Measurements from ENCODE around the gene ROCK1.

DNA sequence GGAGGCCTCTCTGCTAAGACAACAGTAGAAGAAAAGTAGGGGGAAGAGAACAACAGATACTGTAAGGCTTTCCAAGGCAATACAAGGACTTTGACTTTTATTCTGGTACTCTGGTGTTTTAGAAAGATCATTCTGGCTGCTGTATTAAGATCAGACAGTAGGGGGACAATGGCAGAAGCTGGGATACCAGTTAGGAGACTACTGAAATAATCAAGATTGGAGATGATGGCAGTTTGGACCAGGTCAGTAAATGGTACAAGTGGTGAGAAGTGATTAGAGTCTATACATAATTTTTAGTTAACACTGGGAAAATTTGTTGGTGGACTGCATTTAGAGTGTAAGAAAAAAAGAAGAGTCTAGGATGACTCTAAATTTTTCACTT, 139.7 kb downstream of the ROCK1 start:
- peak; percentile 74 for TF ChIP-seq CTCF (conservative IDR thresholded peaks at IDR 0.05; ENCODE audit: low read length)
- no peak for TF ChIP-seq EZH2phosphoT487 (IDR thresholded peaks at IDR 0.05; ENCODE audit: borderline replicate concordance)

Data from Loucy (cell line).